Measurements from ENCODE around the gene AQR. TPM values are rescaled to one million over a fixed set of nuclear protein-coding genes. Genes with fewer than 3 reads are reported as not detected.

Gene AQR
- polyA plus RNA-seq, 1 donor = 16.9 TPM

- DNase-seq (ENCODE audit: low read depth) = no peak
Observed at GRCh38 chr15:34879107-34879506, 90.4 kb downstream of the AQR start.

GRCh38 chr15:34876640-34877039 lies 92.9 kb downstream of the AQR start:
- DNase-seq (ENCODE audit: low read depth) = no peak

DNA sequence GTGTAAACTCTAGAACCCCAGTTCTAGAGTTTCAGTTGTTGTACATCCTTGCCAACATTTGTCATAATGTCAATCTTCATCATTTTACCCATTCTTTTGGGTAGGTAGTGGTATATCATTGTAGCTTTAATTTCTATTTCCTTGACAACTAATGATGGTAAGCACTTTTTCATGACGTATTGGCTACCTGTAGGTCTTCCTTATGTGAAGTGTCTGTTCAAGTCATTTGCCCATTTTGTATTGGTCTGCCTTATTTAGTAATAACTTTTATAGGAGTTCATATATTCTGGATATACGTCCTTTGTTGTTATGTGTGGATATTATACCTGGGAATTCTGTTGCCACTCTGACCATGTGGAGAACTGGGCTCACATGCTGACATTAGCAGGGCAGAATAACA lies 100.4 kb downstream of the AQR start:
- DNase-seq (ENCODE audit: low read depth) = no peak

DNA sequence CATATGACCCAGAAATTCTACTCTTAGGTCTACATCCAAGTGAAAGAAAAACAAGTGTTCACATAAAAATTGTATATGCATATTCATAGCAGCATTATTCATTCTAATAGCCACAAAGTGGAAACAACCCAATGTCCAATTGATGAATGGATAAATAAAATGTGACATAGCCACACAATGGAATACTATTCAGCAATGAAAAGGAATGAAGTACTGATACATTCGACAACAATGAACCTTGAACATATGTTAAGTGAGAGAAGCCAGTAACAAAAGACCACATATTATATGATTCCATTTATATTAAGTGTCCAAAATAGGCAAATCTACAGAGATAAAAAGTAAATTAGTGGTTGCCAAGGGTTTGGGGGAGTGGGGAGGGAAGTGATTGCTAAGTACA lies 104.0 kb downstream of the AQR start:
- no peak for DNase-seq (ENCODE audit: low read depth)

- no peak for DNase-seq (ENCODE audit: low read depth)
Observed at GRCh38 chr15:34861214-34861613, 108.3 kb downstream of the AQR start.

GRCh38 chr15:34855893-34856292 lies 113.6 kb downstream of the AQR start:
- DNase-seq (ENCODE audit: low read depth) = no peak

DNA sequence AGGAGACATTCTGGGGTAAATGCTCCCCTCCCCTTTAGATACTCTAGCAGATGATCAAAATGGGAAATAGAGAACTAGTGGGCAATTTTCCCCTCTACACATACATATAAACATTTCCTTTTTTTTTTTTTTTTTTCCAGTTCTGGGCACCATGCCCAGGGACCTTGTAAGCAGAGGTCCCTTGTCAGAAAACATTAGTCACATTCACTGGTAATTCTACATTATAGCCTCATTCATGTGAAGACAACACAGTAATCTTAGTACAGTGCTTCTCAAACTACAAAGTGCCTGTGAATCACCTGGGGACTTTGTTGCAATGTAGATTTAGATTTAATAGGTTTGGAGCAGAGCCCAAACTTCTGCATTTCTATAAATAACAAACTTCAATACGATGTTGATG lies 114.1 kb downstream of the AQR start:
- no peak for DNase-seq (ENCODE audit: low read depth)

- DNase-seq (ENCODE audit: low read depth) = no peak
Observed at GRCh38 chr15:34854232-34854631, 115.3 kb downstream of the AQR start.

GRCh38 chr15:34853001-34853758 lies 116.4 kb downstream of the AQR start:
- no peak for DNase-seq (ENCODE audit: low read depth)

DNA sequence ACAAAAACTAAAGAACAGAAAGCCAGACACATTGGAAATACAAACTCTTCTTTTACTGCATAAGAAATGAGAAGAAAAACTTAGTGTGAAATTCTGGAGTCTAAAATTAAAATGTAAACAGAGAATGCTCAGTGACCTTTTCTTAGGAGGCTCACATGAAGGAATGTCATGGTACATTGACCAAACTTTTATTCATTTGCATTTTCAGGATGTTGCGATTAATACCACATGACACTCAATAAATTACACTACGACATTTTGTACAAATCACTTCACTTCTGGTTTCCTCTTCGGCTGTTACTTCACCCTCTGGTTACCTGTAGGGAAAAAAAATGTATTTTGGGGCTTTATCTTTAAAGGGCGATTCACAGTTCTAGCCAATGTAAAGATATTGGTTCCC lies 117.8 kb downstream of the AQR start:
- DNase-seq (ENCODE audit: low read depth) = no peak

DNA sequence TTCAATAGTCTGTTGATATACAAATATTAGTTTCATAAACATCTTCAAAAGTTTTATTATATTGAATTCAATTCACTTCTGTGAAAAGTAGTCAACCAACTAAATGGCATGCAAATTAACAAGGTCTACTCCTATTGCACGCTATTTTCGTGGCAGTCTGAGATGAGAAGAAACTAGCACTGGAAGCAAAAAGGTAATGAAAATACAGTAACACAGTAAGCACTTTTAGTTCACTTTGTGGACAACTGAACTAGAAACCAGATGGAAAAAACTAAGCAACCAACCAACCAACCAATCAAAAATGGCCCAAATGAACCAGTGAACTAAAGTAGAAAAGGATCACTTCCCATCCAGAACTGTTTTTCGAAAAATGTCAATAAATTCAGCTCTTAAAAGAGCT lies 118.5 kb downstream of the AQR start:
- no peak for DNase-seq (ENCODE audit: low read depth)

DNA sequence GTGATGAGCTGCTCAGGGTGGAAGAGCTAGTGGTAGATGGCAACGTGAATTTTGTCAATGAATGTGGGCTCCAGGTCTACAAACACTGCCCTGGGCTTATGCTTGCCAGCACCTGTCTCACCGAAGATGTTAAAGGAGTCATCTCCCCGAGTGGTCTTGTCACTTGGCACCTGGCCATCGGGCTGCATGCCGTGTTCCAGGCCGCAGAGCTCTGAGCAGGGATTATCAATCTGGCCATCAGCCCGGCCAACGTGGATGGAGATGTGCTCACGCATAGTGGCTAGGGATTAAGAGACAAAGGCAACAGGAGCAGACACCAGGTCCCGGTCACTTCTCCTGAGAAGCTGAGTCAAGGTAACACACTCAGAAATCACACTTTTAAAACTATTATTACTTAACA lies 119.4 kb downstream of the AQR start:
- DNase-seq (ENCODE audit: low read depth) = no peak

GRCh38 chr15:34849364-34849959 lies 120.1 kb downstream of the AQR start:
- DNase-seq (ENCODE audit: low read depth) = no peak

DNA sequence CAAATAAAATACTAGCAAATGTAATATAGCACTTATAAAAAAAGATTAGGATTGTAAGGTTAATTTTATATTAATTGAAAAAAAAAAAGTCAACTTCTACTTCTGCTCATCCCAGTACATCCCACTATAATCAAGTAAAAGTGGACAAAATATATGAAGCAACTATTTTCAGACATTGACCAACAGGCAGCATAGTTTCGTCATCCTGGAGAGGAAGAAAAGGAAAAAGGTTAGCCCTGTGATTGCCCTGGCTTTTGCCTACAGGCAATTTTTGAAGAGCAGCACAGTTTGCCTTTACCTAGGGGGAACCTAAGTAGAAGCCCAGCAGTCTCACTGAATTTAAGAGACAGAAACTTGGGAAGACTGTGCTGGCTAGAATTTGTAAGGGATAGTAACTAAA lies 121.9 kb downstream of the AQR start:
- no peak for DNase-seq (ENCODE audit: low read depth)

DNA sequence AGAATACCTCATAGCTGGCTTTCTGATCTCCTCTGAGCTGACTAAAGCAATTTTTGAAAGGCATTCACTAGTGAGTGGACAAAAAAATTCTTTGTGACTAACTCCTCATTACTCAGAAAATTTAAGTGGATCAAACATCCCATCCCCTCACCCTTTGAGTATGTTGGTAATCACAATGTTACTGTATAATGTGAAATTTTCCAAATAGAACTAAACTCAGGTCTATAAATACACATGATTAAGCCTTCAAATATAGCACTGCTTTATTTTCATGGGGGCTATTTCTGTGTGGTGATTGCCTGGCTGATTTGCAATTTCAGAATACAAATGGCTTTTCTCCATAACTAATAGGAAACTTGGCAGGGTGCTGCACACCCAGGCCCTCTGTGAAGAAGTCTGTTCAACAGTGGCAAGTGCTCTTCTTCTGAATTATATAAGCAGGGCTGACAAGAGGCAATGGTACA lies 128.2 kb downstream of the AQR start:
- no peak for DNase-seq (ENCODE audit: low read depth)

DNA sequence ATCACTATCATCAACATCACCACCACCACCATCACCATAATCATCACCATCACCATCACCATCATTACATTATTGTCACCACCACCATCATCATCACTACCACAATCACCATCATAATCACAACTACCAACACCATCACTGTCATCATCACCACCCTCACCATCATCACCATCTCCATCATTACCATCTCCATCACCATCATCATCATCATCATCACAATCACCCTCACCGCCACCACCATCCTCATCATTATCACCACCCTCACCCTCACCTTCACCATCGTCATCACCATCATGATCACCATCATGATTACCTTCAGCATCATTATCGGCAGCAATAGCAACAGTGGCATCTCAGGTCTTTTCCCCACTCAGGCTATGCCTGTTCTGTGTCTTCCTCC lies 131.3 kb downstream of the AQR start:
- DNase-seq (ENCODE audit: low read depth) = no peak

DNA sequence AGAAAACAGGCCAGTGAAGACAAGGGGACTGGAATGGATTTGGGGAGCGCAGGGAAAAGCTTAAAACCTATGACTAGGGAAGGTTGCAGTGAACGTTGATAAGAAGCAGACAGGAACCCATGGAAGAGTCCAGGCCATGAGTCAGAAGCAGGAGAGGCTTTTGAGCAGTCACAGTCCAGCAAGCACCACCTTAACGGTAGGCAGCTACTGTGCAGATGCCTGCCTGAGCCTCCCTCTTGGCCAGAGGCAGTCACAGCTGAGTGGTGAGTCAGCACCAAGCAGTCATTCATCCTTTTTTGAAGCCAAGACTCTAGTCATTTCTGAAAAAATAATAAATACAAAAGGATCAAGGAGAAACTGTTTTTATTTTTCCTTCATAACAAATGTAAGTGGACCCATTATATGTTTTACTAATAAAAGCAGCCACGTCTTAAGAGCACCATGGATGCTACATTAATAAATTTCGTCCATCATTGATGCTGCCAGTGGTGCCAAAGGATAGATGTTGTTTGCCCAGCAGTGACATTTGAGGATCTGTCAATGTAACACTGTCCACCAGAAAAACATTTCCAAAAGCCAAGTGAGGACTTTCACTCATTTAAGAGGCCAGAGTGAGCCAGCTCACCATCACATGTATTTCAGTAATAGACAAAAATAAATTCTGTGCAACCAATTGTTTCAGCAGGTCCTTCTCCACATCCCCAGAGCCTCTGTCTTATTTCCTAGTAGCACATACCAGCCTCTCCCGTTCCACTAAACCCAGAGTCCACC lies 132.1 kb downstream of the AQR start:
- no peak for DNase-seq (ENCODE audit: low read depth)

GRCh38 chr15:34828145-34828911 lies 141.2 kb downstream of the AQR start:
- DNase-seq (ENCODE audit: low read depth) = no peak

- DNase-seq (ENCODE audit: low read depth) = no peak
Observed at GRCh38 chr15:34821831-34822230, 147.7 kb downstream of the AQR start.

- DNase-seq (ENCODE audit: low read depth) = no peak
Observed at GRCh38 chr15:34820110-34820509, 149.4 kb downstream of the AQR start.

- no peak for DNase-seq (ENCODE audit: low read depth)
Observed at GRCh38 chr15:34818526-34818925, 151.0 kb downstream of the AQR start.

GRCh38 chr15:34815836-34816235 lies 153.7 kb downstream of the AQR start:
- no peak for DNase-seq (ENCODE audit: low read depth)
